ENCODE results near the gene HOXA10.

DNA sequence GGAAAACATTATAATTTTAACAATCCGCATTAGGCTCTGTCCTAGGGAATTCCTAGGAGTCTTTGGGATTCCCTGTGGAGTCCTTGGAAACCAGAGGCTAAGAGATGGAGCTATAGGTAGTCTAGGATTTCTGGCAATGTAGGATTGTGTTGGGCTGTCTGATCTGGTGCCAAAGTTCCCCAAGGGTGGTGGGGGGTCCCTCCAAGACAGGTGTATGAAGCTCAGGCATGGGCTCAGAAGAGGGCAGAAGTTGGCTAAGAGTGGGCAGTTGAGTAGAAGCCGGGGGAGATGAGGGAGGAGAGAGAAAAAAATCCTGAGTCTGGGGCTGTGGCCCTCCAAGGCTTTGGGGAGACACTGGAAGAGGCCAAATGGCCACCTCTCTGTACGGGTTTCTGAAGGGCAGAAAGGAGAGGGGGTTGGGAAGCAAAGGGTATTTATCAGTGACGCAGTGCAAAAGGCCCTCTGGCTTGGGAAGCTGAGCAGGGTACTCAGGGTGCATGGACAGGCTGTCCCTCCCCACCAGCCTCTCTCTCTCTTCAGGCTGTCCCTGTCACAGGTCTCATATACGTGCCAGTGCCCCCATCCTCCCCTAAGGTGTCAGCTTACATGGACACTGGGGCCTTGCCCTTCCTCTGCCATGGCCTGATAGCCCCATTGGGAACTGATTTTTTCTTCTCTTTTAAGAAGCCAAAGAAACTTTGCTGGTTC lies 27.5 kb downstream of the HOXA10 start:
- no peak for TF ChIP-seq EZH2 (IDR thresholded peaks at IDR 0.05)
- TF ChIP-seq POLR2AphosphoS5 (IDR thresholded peaks at IDR 0.05; ENCODE audit: borderline replicate concordance, low read depth, low read length), result no peak
- no peak for TF ChIP-seq FOXP2 (optimal IDR thresholded peaks at IDR 0.05; ENCODE audit: control extremely low read depth, extremely low read length, insufficient read depth)

Measured in SK-N-MC (cell line).